Panc1 (cell line): ENCODE results near the gene RNPS1. TPM values are rescaled to one million over a fixed set of nuclear protein-coding genes. Genes with fewer than 3 reads are reported as not detected.

Source experiments
- ATAC-seq: fragments of 200-7000 bp; cut with Tn5 transposase; 2 replicates; pipeline ENCODE4 v1.9.1; 2020; ENCODE audit warnings: mild to moderate bottlenecking, moderate library complexity
- BruUV-seq: library from RNA; stranded (reverse); fragments of 400-500 nt; replicated peaks from 2 replicates; lab custom pipeline; 2021; lab: Mats Ljungman, UMichigan
- CTCF ChIA-PET: fragments of 300-600 bp; sonication (Branson Sonifier 250); formaldehyde crosslinking; loops from one replicate; lab custom pipeline; 2022; ENCODE audit warnings: antibody characterized with exemption; lab: Charles Lee
- POLR2A ChIA-PET: fragments of 300-600 bp; sonication (Branson Sonifier 250); formaldehyde crosslinking; loops from one replicate; lab custom pipeline; 2022; ENCODE audit warnings: antibody characterized with exemption; lab: Charles Lee
- DNase-seq: peaks from one replicate; pipeline ENCODE4 v3.0.0-alpha.2; 2010; ENCODE audit warnings: low read depth, low spot score
- H3K27ac ChIP-seq: 2 replicates; pipeline ENCODE4 v1.5.1; 2011; ENCODE audit warnings: mild to moderate bottlenecking, low read length, inconsistent platforms
- H3K27me3 ChIP-seq: fragments of 200-500 bp; sonication (Bioruptor generic); 2 replicates; pipeline ENCODE4 v1.6.0; 2014; ENCODE audit warnings: low read length, inconsistent platforms; ENCODE audit not compliant: control insufficient read depth, insufficient read depth
- H3K36me3 ChIP-seq: fragments of 200-500 bp; sonication (Bioruptor generic); 2 replicates; pipeline ENCODE4 v1.5.1; 2014; ENCODE audit warnings: inconsistent platforms, mild to moderate bottlenecking, low read length, moderate library complexity; ENCODE audit not compliant: control insufficient read depth, insufficient read depth
- H3K4me1 ChIP-seq: 2 replicates; pipeline ENCODE4 v1.5.1; 2011; ENCODE audit warnings: inconsistent platforms, mild to moderate bottlenecking, low read length, moderate library complexity; ENCODE audit not compliant: control insufficient read depth, insufficient read depth
- H3K4me3 ChIP-seq, 2 experiments: 2 replicates each; pipeline ENCODE4 v1.5.1; 2011 to 2012; ENCODE audit warnings: low read depth in 2 of 2, low read length in 2 of 2, mild to moderate bottlenecking in 2 of 2, inconsistent platforms in 1 of 2, moderate library complexity in 1 of 2
- H3K9me3 ChIP-seq: fragments of 200-500 bp; sonication (Bioruptor generic); 2 replicates; pipeline ENCODE4 v1.5.1; 2014; ENCODE audit warnings: low read depth, mild to moderate bottlenecking, inconsistent platforms, low read length, moderate library complexity; ENCODE audit not compliant: control insufficient read depth, insufficient read depth
- CTCF ChIP-seq: fragments of 450-650 bp; IDR thresholded peaks from 2 replicates; pipeline ENCODE4 v1.5.1; 2017; ENCODE audit warnings: mild to moderate bottlenecking
- POLR2AphosphoS5 ChIP-seq: IDR thresholded peaks from 2 replicates; pipeline ENCODE4 v1.6.1; 2012; ENCODE audit warnings: mild to moderate bottlenecking, low read depth, low read length, moderate library complexity
- SIN3A ChIP-seq: IDR thresholded peaks from 2 replicates; pipeline ENCODE4 v1.6.1; 2012; ENCODE audit warnings: low read depth, mild to moderate bottlenecking, low read length, moderate library complexity, borderline replicate concordance; ENCODE audit not compliant: insufficient read depth
- TCF7L2 ChIP-seq: IDR thresholded peaks from 2 replicates; pipeline ENCODE4 v1.6.1; 2011; ENCODE audit warnings: mild to moderate bottlenecking, low read depth, low read length, inconsistent platforms
- in situ Hi-C: cut with HindIII; loops from 2 replicates; pipeline ENCODE4 v1.10.0; 2016; ENCODE audit warnings: low sequenced_read_pairs, low pct_unique_long_range_greater_than_20kb
- intact Hi-C: fragments of 100-400 bp; cut with micrococcal nuclease; formaldehyde crosslinking; loops from one replicate; pipeline ENCODE4 v1.10.0; 2022; ENCODE audit not compliant: unreplicated experiment
- total RNA-seq: library from RNA; stranded (reverse); gene quantifications from one replicate; pipeline ENCODE4 v1.2.1, GENCODE V29; 2021; ENCODE audit not compliant: unreplicated experiment
- TF ChIP-seq, protein P1 (sequence below), 2 experiments: IDR thresholded peaks; 2 replicates each; pipeline ENCODE4 v1.6.1; 2011 to 2012; ENCODE audit warnings: low read depth in 2 of 2, control low read depth in 1 of 2, low read length in 1 of 2, mild to moderate bottlenecking in 1 of 2, moderate library complexity in 1 of 2; ENCODE audit not compliant: insufficient read depth in 1 of 2

RNPS1 gene
- total RNA-seq, 1 experiment from 2014 or later: 249 TPM

GRCh38 chr16:2282866-2283555 lies 15.1 kb upstream of the RNPS1 start:
- Histone ChIP-seq H3K4me3 (no peak overlapping the region), H3K27ac (no peak overlapping the region), H3K9me3 (no peaks in the 10 kb centered on the region), H3K27me3 (no peaks in the 10 kb centered on the region), H3K4me1 (no peaks in the 10 kb centered on the region), H3K36me3 (no peaks in the 10 kb centered on the region)
- ChIA-PET CTCF (no interaction called here), POLR2A (no interaction called here)
- in situ Hi-C loops: no loop called here
- BruUV-seq: no TSS peak
- DNase-seq (no peak), ATAC-seq (no peak)
- intact Hi-C loops: no loop called here
- TF ChIP-seq POLR2AphosphoS5 (no peak), CTCF (no peak), TCF7L2 (no peak), SIN3A (no peak)
- TF ChIP-seq, protein P1, sequence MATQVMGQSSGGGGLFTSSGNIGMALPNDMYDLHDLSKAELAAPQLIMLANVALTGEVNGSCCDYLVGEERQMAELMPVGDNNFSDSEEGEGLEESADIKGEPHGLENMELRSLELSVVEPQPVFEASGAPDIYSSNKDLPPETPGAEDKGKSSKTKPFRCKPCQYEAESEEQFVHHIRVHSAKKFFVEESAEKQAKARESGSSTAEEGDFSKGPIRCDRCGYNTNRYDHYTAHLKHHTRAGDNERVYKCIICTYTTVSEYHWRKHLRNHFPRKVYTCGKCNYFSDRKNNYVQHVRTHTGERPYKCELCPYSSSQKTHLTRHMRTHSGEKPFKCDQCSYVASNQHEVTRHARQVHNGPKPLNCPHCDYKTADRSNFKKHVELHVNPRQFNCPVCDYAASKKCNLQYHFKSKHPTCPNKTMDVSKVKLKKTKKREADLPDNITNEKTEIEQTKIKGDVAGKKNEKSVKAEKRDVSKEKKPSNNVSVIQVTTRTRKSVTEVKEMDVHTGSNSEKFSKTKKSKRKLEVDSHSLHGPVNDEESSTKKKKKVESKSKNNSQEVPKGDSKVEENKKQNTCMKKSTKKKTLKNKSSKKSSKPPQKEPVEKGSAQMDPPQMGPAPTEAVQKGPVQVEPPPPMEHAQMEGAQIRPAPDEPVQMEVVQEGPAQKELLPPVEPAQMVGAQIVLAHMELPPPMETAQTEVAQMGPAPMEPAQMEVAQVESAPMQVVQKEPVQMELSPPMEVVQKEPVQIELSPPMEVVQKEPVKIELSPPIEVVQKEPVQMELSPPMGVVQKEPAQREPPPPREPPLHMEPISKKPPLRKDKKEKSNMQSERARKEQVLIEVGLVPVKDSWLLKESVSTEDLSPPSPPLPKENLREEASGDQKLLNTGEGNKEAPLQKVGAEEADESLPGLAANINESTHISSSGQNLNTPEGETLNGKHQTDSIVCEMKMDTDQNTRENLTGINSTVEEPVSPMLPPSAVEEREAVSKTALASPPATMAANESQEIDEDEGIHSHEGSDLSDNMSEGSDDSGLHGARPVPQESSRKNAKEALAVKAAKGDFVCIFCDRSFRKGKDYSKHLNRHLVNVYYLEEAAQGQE (IDR thresholded peaks at IDR 0.05; ENCODE audit: insufficient read depth in 1 of 2, low read depth in 2 of 2, low read length in 1 of 2): no peak

DNA sequence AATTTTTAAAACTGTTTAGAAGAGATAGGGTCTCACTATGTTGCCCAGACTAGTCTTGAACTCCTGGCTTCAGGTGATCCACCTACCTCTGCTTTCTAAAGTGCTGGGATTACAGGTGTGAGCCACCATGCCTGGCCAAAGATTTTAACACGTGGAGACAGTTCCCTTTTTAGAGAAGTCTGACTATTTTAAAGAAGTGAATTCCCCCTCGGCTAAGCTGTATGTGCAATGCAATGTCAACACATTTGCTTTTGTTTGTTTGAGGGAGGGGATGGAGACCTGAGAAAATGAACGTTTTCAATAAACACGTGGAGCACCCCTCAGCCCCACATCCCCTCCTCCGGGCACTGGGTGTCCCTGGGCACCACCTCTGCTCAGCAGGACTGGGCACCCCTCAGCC lies 14.3 kb upstream of the RNPS1 start:
- intact Hi-C loops (no loop called here), in situ Hi-C loops (no loop called here)
- H3K27me3 ChIP-seq: no peaks in the 10 kb centered on the region
- no peak overlapping the region for H3K27ac ChIP-seq
- ATAC-seq: no peak
- TF ChIP-seq SIN3A: no peak
- TF ChIP-seq, protein P1 (IDR thresholded peaks at IDR 0.05; ENCODE audit: insufficient read depth in 1 of 2, low read depth in 2 of 2, low read length in 1 of 2): no peak
- TF ChIP-seq POLR2AphosphoS5: no peak
- TF ChIP-seq CTCF: no peak
- no peak for TF ChIP-seq TCF7L2
- POLR2A ChIA-PET: no interaction called here
- H3K4me1 ChIP-seq: no peaks in the 10 kb centered on the region
- no peak for DNase-seq
- CTCF ChIA-PET: interaction anchor here (0.7 kb wide), 1 partner anchor 110 kb away, joined by 4 read pairs; no protein-coding TSS in a partner anchor
- no peaks in the 10 kb centered on the region for H3K36me3 ChIP-seq
- H3K9me3 ChIP-seq: no peaks in the 10 kb centered on the region
- H3K4me3 ChIP-seq: no peak overlapping the region
- BruUV-seq: no TSS peak
